LHCN-M2 (cell line): ENCODE data around the gene PCDHGA4. TPM values are rescaled to one million over a fixed set of nuclear protein-coding genes. Genes with fewer than 3 reads are reported as not detected.
A peak's percentile ranks its signal among the peaks of the same experiment; 100 is the strongest.
"Not testable (repeated sequence)": the region's sequence is repeated elsewhere in the genome, so short reads cannot be mapped to it uniquely, and the experiment has no call there.

Source experiments
- DNase-seq: peaks from one replicate; pipeline ENCODE4 v3.0.0-alpha.2; 2012; ENCODE audit warnings: low read depth
- total RNA-seq: library from RNA; depleted of rRNA; stranded (reverse); fragments of >200 nt; gene quantifications from 2 replicates; pipeline ENCODE4 v1.2.3, GENCODE V29; 2014

Gene PCDHGA4
- total RNA-seq, 1 experiment from 2014 or later, result 3.9 TPM

GRCh38 chr5:141349917-141350619 is 4.8 kb upstream of the PCDHGA4 start, which contains the start of gene PCDHGB1:
Gene PCDHGB1, plus strand, starts transcription at chr5:141350099. Its CDS starts 162 bp downstream, at chr5:141350261.
- peak; percentile 74 for DNase-seq

- no peak for DNase-seq
Observed at GRCh38 chr5:141351591-141351990, 3.2 kb upstream of the PCDHGA4 start.

- no peak for DNase-seq
Observed at GRCh38 chr5:141355641-141356040, 820 bp downstream of the PCDHGA4 start.

GRCh38 chr5:141356133-141356532 is 1.3 kb downstream of the PCDHGA4 start:
- DNase-seq, result no peak

GRCh38 chr5:141356950-141357349 is 2.1 kb downstream of the PCDHGA4 start:
- no peak for DNase-seq

- peak; percentile 73 for DNase-seq
Observed at GRCh38 chr5:141359790-141360426, 5.1 kb downstream of the PCDHGA4 start, which contains the start of gene PCDHGB2. Gene PCDHGB2, plus strand, starts transcription at chr5:141359994. Its CDS starts 142 bp downstream, at chr5:141360136.

- no peak for DNase-seq
Observed at GRCh38 chr5:141360685-141361084, 5.9 kb downstream of the PCDHGA4 start.

GRCh38 chr5:141362719-141363118 is 7.9 kb downstream of the PCDHGA4 start:
- no peak for DNase-seq

GRCh38 chr5:141363952-141364660 is 9.3 kb downstream of the PCDHGA4 start, which contains the start of gene PCDHGA5:
Gene PCDHGA5, plus strand, starts transcription at chr5:141364162. Its CDS starts 169 bp downstream, at chr5:141364331.
- no peak for DNase-seq

- no peak for DNase-seq
Observed at GRCh38 chr5:141366016-141366896, 11.4 kb downstream of the PCDHGA4 start.

GRCh38 chr5:141369994-141370848 is 15.4 kb downstream of the PCDHGA4 start, which contains the start of gene PCDHGB3:
Gene PCDHGB3, plus strand, starts transcription at chr5:141370242. Its CDS starts 153 bp downstream, at chr5:141370395.
- no peak for DNase-seq

GRCh38 chr5:141371572-141372475 is 17.0 kb downstream of the PCDHGA4 start:
- no peak for DNase-seq

GRCh38 chr5:141373673-141374317 is 19.0 kb downstream of the PCDHGA4 start, which contains the start of gene PCDHGA6:
Gene PCDHGA6, plus strand, starts transcription at chr5:141373891. Its CDS starts 193 bp downstream, at chr5:141374084.
- DNase-seq, result no peak

- no peak for DNase-seq
Observed at GRCh38 chr5:141374627-141375026, 19.8 kb downstream of the PCDHGA4 start.

GRCh38 chr5:141375444-141376155 is 20.8 kb downstream of the PCDHGA4 start:
- not testable (repeated sequence) for DNase-seq

- DNase-seq, result no peak
Observed at GRCh38 chr5:141382469-141383294, 27.9 kb downstream of the PCDHGA4 start, which contains the start of gene PCDHGA7. Gene PCDHGA7, plus strand, starts transcription at chr5:141382742. Its CDS starts 158 bp downstream, at chr5:141382900.

- no peak for DNase-seq
Observed at GRCh38 chr5:141383345-141383744, 28.5 kb downstream of the PCDHGA4 start.
